Measurements from ENCODE around the gene PLA2G3. TPM values are rescaled to one million over a fixed set of nuclear protein-coding genes. Genes with fewer than 3 reads are reported as not detected.

Gene PLA2G3
- total RNA-seq, 4 donors from 2014 or later, result not detected

- TF ChIP-seq, protein P1, sequence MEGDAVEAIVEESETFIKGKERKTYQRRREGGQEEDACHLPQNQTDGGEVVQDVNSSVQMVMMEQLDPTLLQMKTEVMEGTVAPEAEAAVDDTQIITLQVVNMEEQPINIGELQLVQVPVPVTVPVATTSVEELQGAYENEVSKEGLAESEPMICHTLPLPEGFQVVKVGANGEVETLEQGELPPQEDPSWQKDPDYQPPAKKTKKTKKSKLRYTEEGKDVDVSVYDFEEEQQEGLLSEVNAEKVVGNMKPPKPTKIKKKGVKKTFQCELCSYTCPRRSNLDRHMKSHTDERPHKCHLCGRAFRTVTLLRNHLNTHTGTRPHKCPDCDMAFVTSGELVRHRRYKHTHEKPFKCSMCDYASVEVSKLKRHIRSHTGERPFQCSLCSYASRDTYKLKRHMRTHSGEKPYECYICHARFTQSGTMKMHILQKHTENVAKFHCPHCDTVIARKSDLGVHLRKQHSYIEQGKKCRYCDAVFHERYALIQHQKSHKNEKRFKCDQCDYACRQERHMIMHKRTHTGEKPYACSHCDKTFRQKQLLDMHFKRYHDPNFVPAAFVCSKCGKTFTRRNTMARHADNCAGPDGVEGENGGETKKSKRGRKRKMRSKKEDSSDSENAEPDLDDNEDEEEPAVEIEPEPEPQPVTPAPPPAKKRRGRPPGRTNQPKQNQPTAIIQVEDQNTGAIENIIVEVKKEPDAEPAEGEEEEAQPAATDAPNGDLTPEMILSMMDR (IDR thresholded peaks at IDR 0.05), result no peak
- TF ChIP-seq EP300 (IDR thresholded peaks at IDR 0.05) (no peak), POLR2AphosphoS5 (IDR thresholded peaks at IDR 0.05) (no peak), POLR2A (IDR thresholded peaks at IDR 0.05; ENCODE audit: low read depth) (no peak)
- H3K27ac ChIP-seq (replicated peaks in 1 of 4), result no peak overlapping the region
- intact Hi-C loops (cut with DNase I), result no loop called here
- DNase-seq (ENCODE audit: extremely low spot score), result no peak
- no peaks in the 10 kb centered on the region for H3K27me3 ChIP-seq
- H3K9me3 ChIP-seq, result no peaks in the 10 kb centered on the region
- H3K4me3 ChIP-seq, result no peak overlapping the region
- H3K36me3 ChIP-seq, result peaks cover 0 to 34% (median 21%) of the 10 kb centered on the region in 4 donors
- peaks cover 12 to 51% (median 45%) of the 10 kb centered on the region in 4 donors for H3K4me1 ChIP-seq
- 13% methylated on average over 1 of the region's 1 CpG for WGBS
These were observed 39.0 kb upstream of the PLA2G3 start for GRCh38 chr22:31179345-31179744.

- Histone ChIP-seq H3K9me3 (no peaks in the 10 kb centered on the region), H3K36me3 (peaks cover 0 to 31% (median 19%) of the 10 kb centered on the region in 4 donors), H3K27ac (replicated peaks in 1 of 4) (no peak overlapping the region), H3K4me1 (peaks cover 15 to 56% (median 50%) of the 10 kb centered on the region in 4 donors), H3K4me3 (no peak overlapping the region), H3K27me3 (no peaks in the 10 kb centered on the region)
- intact Hi-C loops (cut with DNase I), result no loop called here
- DNase-seq (ENCODE audit: extremely low spot score), result no peak
- TF ChIP-seq POLR2AphosphoS5 (IDR thresholded peaks at IDR 0.05) (no peak), POLR2A (IDR thresholded peaks at IDR 0.05; ENCODE audit: low read depth) (no peak), EP300 (IDR thresholded peaks at IDR 0.05) (no peak)
- TF ChIP-seq, protein P1 (IDR thresholded peaks at IDR 0.05), result no peak
- WGBS, result 95% methylated on average over 2 of the region's 2 CpGs
These were observed 38.6 kb upstream of the PLA2G3 start for GRCh38 chr22:31178859-31179258.

DNA sequence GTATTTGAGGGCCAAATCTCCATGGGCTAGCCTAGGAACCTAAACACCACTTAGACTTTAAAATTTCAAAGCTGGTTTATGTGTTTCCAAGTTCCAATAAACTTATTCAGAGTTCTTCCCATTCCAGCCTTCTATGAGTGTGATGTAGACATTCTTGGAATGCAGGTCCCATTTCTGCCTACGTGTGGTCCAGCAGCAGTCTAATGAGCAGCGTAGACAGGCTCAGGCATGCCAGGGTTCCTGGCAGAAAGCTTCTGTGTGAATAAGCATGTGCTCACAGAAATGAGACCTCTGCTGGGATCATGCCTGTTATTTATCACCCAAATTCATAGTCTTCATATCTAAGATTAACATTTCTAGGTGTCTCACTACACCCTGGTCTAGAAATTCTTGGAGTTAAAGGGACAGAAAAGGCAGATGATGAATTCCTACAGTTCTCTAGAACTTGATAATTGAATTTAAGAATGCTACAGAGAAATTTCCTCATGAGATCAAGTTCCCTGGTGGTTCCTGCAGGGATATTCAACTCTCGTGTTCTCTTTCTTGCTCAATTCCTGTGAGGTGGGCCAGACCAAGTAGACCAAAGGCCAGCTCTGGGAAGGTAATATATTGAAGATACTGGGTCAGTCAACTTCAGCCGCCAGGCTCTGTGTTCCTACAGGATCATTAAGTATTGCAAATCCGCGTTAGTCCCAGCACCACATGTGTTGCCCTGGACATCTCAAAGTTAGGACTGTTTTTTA is 37.3 kb upstream of the PLA2G3 start:
- Histone ChIP-seq H3K27me3 (no peaks in the 10 kb centered on the region), H3K9me3 (no peaks in the 10 kb centered on the region), H3K4me3 (no peak overlapping the region), H3K27ac (replicated peaks in 1 of 4) (peak overlapping the region; percentile 36 to 74 (median 69)), H3K4me1 (peaks cover 27 to 68% (median 63%) of the 10 kb centered on the region in 4 donors), H3K36me3 (peaks cover 0 to 21% (median 13%) of the 10 kb centered on the region in 4 donors)
- intact Hi-C loops (cut with DNase I), result no loop called here
- WGBS, result 74% methylated on average over 6 of the region's 6 CpGs
- no peak for DNase-seq (ENCODE audit: extremely low spot score)
- TF ChIP-seq, protein P1 (IDR thresholded peaks at IDR 0.05), result no peak
- peak in 1 of 2 donors; percentile 48 for TF ChIP-seq POLR2AphosphoS5 (IDR thresholded peaks at IDR 0.05)

DNA sequence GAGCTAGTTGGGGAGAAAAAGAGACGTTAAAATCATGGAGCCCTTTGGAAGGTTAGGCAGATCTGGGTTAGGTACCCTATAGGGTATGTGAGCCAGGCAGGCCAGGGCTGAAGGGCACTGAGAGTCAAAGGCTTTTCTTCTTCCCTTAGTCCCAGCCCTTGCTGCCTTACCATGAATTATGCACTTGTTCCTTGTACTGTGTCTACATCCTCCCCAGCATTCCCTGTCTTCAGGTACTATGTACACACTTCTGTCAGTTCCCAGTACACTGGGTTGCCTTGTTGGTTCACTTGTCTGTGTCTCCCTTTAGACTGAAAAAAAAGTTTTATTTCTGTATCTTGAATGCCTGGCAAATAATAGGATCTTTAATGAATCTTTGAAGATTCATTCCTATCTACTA is 36.6 kb upstream of the PLA2G3 start:
- WGBS, result 96% methylated on average over 1 of the region's 1 CpG
- Histone ChIP-seq H3K4me1 (peaks cover 28 to 74% (median 65%) of the 10 kb centered on the region in 4 donors), H3K27me3 (no peaks in the 10 kb centered on the region), H3K9me3 (no peaks in the 10 kb centered on the region), H3K27ac (replicated peaks in 1 of 4) (peak overlapping the region; percentile 36 to 74 (median 69)), H3K4me3 (no peak overlapping the region), H3K36me3 (peaks cover 0 to 21% (median 12%) of the 10 kb centered on the region in 4 donors)
- no peak for TF ChIP-seq POLR2AphosphoS5 (IDR thresholded peaks at IDR 0.05)
- TF ChIP-seq POLR2A (IDR thresholded peaks at IDR 0.05; ENCODE audit: low read depth), result no peak
- TF ChIP-seq, protein P1 (IDR thresholded peaks at IDR 0.05), result no peak
- no peak for TF ChIP-seq EP300 (IDR thresholded peaks at IDR 0.05)
- no peak for DNase-seq (ENCODE audit: extremely low spot score)
- intact Hi-C loops (cut with DNase I), result no loop called here

All from esophagus muscularis mucosa (tissue), 4 donors.